Immature natural killer cell (primary cell): ENCODE results near the gene MT1X. TPM values are rescaled to one million over a fixed set of nuclear protein-coding genes. Genes with fewer than 3 reads are reported as not detected.
A peak's percentile ranks its signal among the peaks of the same experiment; 100 is the strongest.

Source experiments
- DNase-seq, 3 donors: peaks; one replicate each; pipeline ENCODE4 v3.0.0; 2022; ENCODE audit warnings: mixed read lengths in 1 of 3
- H3K27ac Mint-ChIP-seq, 6 donors: one replicate each; pipeline ENCODE4 v1.8.0; 2020; ENCODE audit warnings: mixed read lengths in 6 of 6, mild to moderate bottlenecking in 5 of 6, inconsistent platforms in 4 of 6, moderate library complexity in 3 of 6
- H3K27me3 Mint-ChIP-seq, 3 donors: one replicate each; pipeline ENCODE4 v1.8.0; 2020 to 2021; ENCODE audit warnings: low read depth in 3 of 3, mild to moderate bottlenecking in 3 of 3, mixed read lengths in 3 of 3, moderate library complexity in 3 of 3, inconsistent platforms in 1 of 3
- H3K36me3 Mint-ChIP-seq, 3 donors: one replicate each; pipeline ENCODE4 v1.8.0; 2020; ENCODE audit warnings: mixed read lengths in 3 of 3, inconsistent platforms in 2 of 3, mild to moderate bottlenecking in 2 of 3
- H3K4me1 Mint-ChIP-seq, 2 donors: one replicate each; pipeline ENCODE4 v1.8.0; 2020; ENCODE audit warnings: inconsistent platforms in 2 of 2, mild to moderate bottlenecking in 2 of 2, mixed read lengths in 2 of 2, moderate library complexity in 1 of 2
- H3K4me3 Mint-ChIP-seq, 5 donors: one replicate each; pipeline ENCODE4 v1.8.0; 2020; ENCODE audit warnings: mild to moderate bottlenecking in 5 of 5, mixed read lengths in 5 of 5, inconsistent platforms in 3 of 5, moderate library complexity in 3 of 5
- H3K9me3 Mint-ChIP-seq, 6 donors: one replicate each; pipeline ENCODE4 v1.8.0; 2020; ENCODE audit warnings: mild to moderate bottlenecking in 6 of 6, mixed read lengths in 6 of 6, inconsistent platforms in 4 of 6, moderate library complexity in 3 of 6
- polyA plus RNA-seq, 3 donors: library from polyadenylated mRNA; unstranded; fragments of 300-500 nt; fragmentation: Illumina TruSeq; gene quantifications; one replicate each; pipeline ENCODE4 v1.2.3, GENCODE V29; 2021

The MT1X gene
- polyA plus RNA-seq, 3 donors from 2014 or later: 23.2 to 73.5 (median 69.4) TPM

GRCh38 chr16:56691885-56692284, 9.6 kb downstream of the MT1X start:
- no peak for DNase-seq
- H3K9me3 Mint-ChIP-seq: no peaks in the 10 kb centered on the region
- no peaks in the 10 kb centered on the region for H3K36me3 Mint-ChIP-seq
- no peak overlapping the region for H3K4me3 Mint-ChIP-seq
- no peaks in the 10 kb centered on the region for H3K4me1 Mint-ChIP-seq
- H3K27me3 Mint-ChIP-seq: peaks cover 2 to 6% (median 4%) of the 10 kb centered on the region in 3 donors
- no peak overlapping the region for H3K27ac Mint-ChIP-seq

GRCh38 chr16:56695246-56695645, 13.0 kb downstream of the MT1X start:
- no peak overlapping the region for H3K27ac Mint-ChIP-seq
- no peaks in the 10 kb centered on the region for H3K9me3 Mint-ChIP-seq
- H3K4me1 Mint-ChIP-seq: no peaks in the 10 kb centered on the region
- DNase-seq: no peak
- H3K36me3 Mint-ChIP-seq: peaks cover 0 to 3% (median 0%) of the 10 kb centered on the region in 3 donors
- peaks cover 2 to 5% (median 3%) of the 10 kb centered on the region in 3 donors for H3K27me3 Mint-ChIP-seq
- H3K4me3 Mint-ChIP-seq: no peak overlapping the region

- peaks cover 7 to 10% of the 10 kb centered on the region in 2 donors for H3K4me1 Mint-ChIP-seq
- peaks cover 2 to 5% (median 2%) of the 10 kb centered on the region in 3 donors for H3K27me3 Mint-ChIP-seq
- H3K27ac Mint-ChIP-seq: no peak overlapping the region
- no peak overlapping the region for H3K4me3 Mint-ChIP-seq
- no peaks in the 10 kb centered on the region for H3K9me3 Mint-ChIP-seq
- DNase-seq: no peak
- peaks cover 0 to 3% (median 0%) of the 10 kb centered on the region in 3 donors for H3K36me3 Mint-ChIP-seq
These were observed 15.3 kb downstream of the MT1X start for GRCh38 chr16:56697456-56698155.

- Mint-ChIP-seq H3K36me3 (peaks cover 0 to 3% (median 0%) of the 10 kb centered on the region in 3 donors), H3K9me3 (no peaks in the 10 kb centered on the region), H3K4me1 (peaks cover 7 to 10% of the 10 kb centered on the region in 2 donors), H3K27me3 (peaks cover 0 to 5% (median 0%) of the 10 kb centered on the region in 3 donors), H3K4me3 (no peak overlapping the region), H3K27ac (peak overlapping the region in 1 of 6 donors; percentile 34)
- no peak for DNase-seq
These were observed 17.9 kb downstream of the MT1X start for GRCh38 chr16:56700195-56700594.

- DNase-seq: no peak
- H3K27ac Mint-ChIP-seq: no peak overlapping the region
- H3K27me3 Mint-ChIP-seq: peaks cover 0 to 5% (median 0%) of the 10 kb centered on the region in 3 donors
- peaks cover 7 to 10% of the 10 kb centered on the region in 2 donors for H3K4me1 Mint-ChIP-seq
- no peaks in the 10 kb centered on the region for H3K9me3 Mint-ChIP-seq
- no peak overlapping the region for H3K4me3 Mint-ChIP-seq
- H3K36me3 Mint-ChIP-seq: peaks cover 0 to 3% (median 0%) of the 10 kb centered on the region in 3 donors
These were observed 18.4 kb downstream of the MT1X start for GRCh38 chr16:56700631-56701030.

GRCh38 chr16:56701534-56701933, 19.3 kb downstream of the MT1X start:
- Mint-ChIP-seq H3K9me3 (no peaks in the 10 kb centered on the region), H3K4me1 (peaks cover 7 to 10% of the 10 kb centered on the region in 2 donors), H3K36me3 (peaks cover 0 to 3% (median 0%) of the 10 kb centered on the region in 3 donors), H3K4me3 (peak overlapping the region in 1 of 5 donors; percentile 36), H3K27ac (peak overlapping the region in 2 of 6 donors; percentile 28), H3K27me3 (peaks cover 0 to 5% (median 0%) of the 10 kb centered on the region in 3 donors)
- DNase-seq: no peak

- H3K36me3 Mint-ChIP-seq: peaks cover 0 to 2% (median 0%) of the 10 kb centered on the region in 3 donors
- H3K4me3 Mint-ChIP-seq: no peak overlapping the region
- no peak overlapping the region for H3K27ac Mint-ChIP-seq
- H3K9me3 Mint-ChIP-seq: no peaks in the 10 kb centered on the region
- peaks cover 0 to 5% (median 0%) of the 10 kb centered on the region in 3 donors for H3K27me3 Mint-ChIP-seq
- H3K4me1 Mint-ChIP-seq: peaks cover 7 to 10% of the 10 kb centered on the region in 2 donors
- no peak for DNase-seq
These were observed 20.6 kb downstream of the MT1X start for GRCh38 chr16:56702836-56703235.

- Mint-ChIP-seq H3K36me3 (no peaks in the 10 kb centered on the region), H3K27ac (peak overlapping the region in 2 of 6 donors; percentile 8 to 20), H3K9me3 (no peaks in the 10 kb centered on the region), H3K27me3 (peaks cover 2 to 5% (median 3%) of the 10 kb centered on the region in 3 donors), H3K4me1 (peaks cover 6 to 12% of the 10 kb centered on the region in 2 donors), H3K4me3 (peak overlapping the region in 3 of 5 donors; percentile 20 to 41 (median 27))
- no peak for DNase-seq
These were observed 26.5 kb downstream of the MT1X start for GRCh38 chr16:56708525-56709442.

- Mint-ChIP-seq H3K36me3 (no peaks in the 10 kb centered on the region), H3K4me3 (no peak overlapping the region), H3K27me3 (peaks cover 2 to 5% (median 3%) of the 10 kb centered on the region in 3 donors), H3K4me1 (peaks cover 6 to 12% of the 10 kb centered on the region in 2 donors), H3K9me3 (no peaks in the 10 kb centered on the region), H3K27ac (peak overlapping the region in 1 of 6 donors; percentile 3)
- no peak for DNase-seq
These were observed 27.3 kb downstream of the MT1X start for GRCh38 chr16:56709443-56710040.

- Mint-ChIP-seq H3K27ac (no peak overlapping the region), H3K9me3 (no peaks in the 10 kb centered on the region), H3K4me1 (peaks cover 6 to 12% of the 10 kb centered on the region in 2 donors), H3K27me3 (peaks cover 2 to 5% (median 3%) of the 10 kb centered on the region in 3 donors), H3K36me3 (no peaks in the 10 kb centered on the region), H3K4me3 (no peak overlapping the region)
- no peak for DNase-seq
These were observed 28.0 kb downstream of the MT1X start for GRCh38 chr16:56710181-56710737.

- Mint-ChIP-seq H3K27me3 (peaks cover 2 to 6% (median 5%) of the 10 kb centered on the region in 3 donors), H3K9me3 (no peaks in the 10 kb centered on the region), H3K4me3 (no peak overlapping the region), H3K27ac (no peak overlapping the region), H3K36me3 (no peaks in the 10 kb centered on the region), H3K4me1 (peaks cover 6 to 12% of the 10 kb centered on the region in 2 donors)
- DNase-seq: no peak
These were observed 29.6 kb downstream of the MT1X start for GRCh38 chr16:56711862-56712261.

GRCh38 chr16:56713794-56714193, 31.5 kb downstream of the MT1X start:
- Mint-ChIP-seq H3K36me3 (no peaks in the 10 kb centered on the region), H3K4me3 (no peak overlapping the region), H3K27me3 (peaks cover 2 to 6% (median 5%) of the 10 kb centered on the region in 3 donors), H3K27ac (no peak overlapping the region), H3K9me3 (no peaks in the 10 kb centered on the region), H3K4me1 (peaks cover 5 to 6% of the 10 kb centered on the region in 2 donors)
- no peak for DNase-seq

- H3K36me3 Mint-ChIP-seq: no peaks in the 10 kb centered on the region
- H3K4me3 Mint-ChIP-seq: no peak overlapping the region
- H3K4me1 Mint-ChIP-seq: no peaks in the 10 kb centered on the region
- no peaks in the 10 kb centered on the region for H3K9me3 Mint-ChIP-seq
- H3K27ac Mint-ChIP-seq: no peak overlapping the region
- peaks cover 0 to 6% (median 3%) of the 10 kb centered on the region in 3 donors for H3K27me3 Mint-ChIP-seq
- DNase-seq: no peak
These were observed 32.9 kb downstream of the MT1X start for GRCh38 chr16:56715126-56715525.
